Keratinocyte (primary cell): ENCODE data around the gene ADCY10.

Experiments used
- CTCF ChIP-seq, 3 experiments: IDR thresholded peaks in 1 of 3; conservative IDR thresholded peaks in 1 of 3; optimal IDR thresholded peaks in 1 of 3; 2 replicates in 2 of 3; 3 replicates in 1 of 3; pipeline versions ENCODE3 to v1.5.1; 2011; ENCODE audit warnings: low read length in 3 of 3, mild to moderate bottlenecking in 3 of 3, moderate library complexity in 2 of 3, control low read depth in 1 of 3, inconsistent platforms in 1 of 3; ENCODE audit not compliant: insufficient read depth in 2 of 3; ENCODE audit errors: extremely low read depth in 1 of 3
- EZH2 ChIP-seq: IDR thresholded peaks from one replicate; pipeline ENCODE4 v1.6.1; 2012; ENCODE audit warnings: inconsistent platforms, mild to moderate bottlenecking, low read length, moderate library complexity

GRCh38 chr1:167802235-167802634 is 111.7 kb downstream of the ADCY10 start:
- TF ChIP-seq CTCF (optimal IDR thresholded peaks at IDR 0.05 in 1 of 3, IDR thresholded peaks at IDR 0.05 in 1 of 3, conservative IDR thresholded peaks at IDR 0.05 in 1 of 3; ENCODE audit: extremely low read depth in 1 of 3, insufficient read depth in 2 of 3, low read length in 3 of 3) (no peak), EZH2 (no peak)
